HG03460 (cell line): ENCODE measurements around the gene COL27A1.

ENCODE experiments used
- ATAC-seq: cut with Tn5 transposase; IDR thresholded peaks from one replicate; pipeline ENCODE4 v1.9.1; 2021; ENCODE audit not compliant: unreplicated experiment

The COL27A1 gene

GRCh38 chr9:114348261-114348905, 193.0 kb downstream of the COL27A1 start:
- ATAC-seq = no peak

- peak; percentile 91 for ATAC-seq
These were observed 193.7 kb downstream of the COL27A1 start for GRCh38 chr9:114348906-114349482.

- no peak for ATAC-seq
These were observed 194.6 kb downstream of the COL27A1 start for GRCh38 chr9:114349713-114350480.

GRCh38 chr9:114350636-114351401, 195.5 kb downstream of the COL27A1 start:
- no peak for ATAC-seq

GRCh38 chr9:114351932-114352331, 196.6 kb downstream of the COL27A1 start:
- ATAC-seq = no peak

GRCh38 chr9:114355821-114356220, 200.5 kb downstream of the COL27A1 start:
- no peak for ATAC-seq

GRCh38 chr9:114356792-114357191, 201.5 kb downstream of the COL27A1 start:
- no peak for ATAC-seq

- ATAC-seq = no peak
These were observed 202.0 kb downstream of the COL27A1 start for GRCh38 chr9:114357360-114357759.

- no peak for ATAC-seq
These were observed 202.6 kb downstream of the COL27A1 start for GRCh38 chr9:114357911-114358328.

GRCh38 chr9:114359801-114360200, 204.5 kb downstream of the COL27A1 start:
- ATAC-seq = no peak

- ATAC-seq = no peak
These were observed 206.2 kb downstream of the COL27A1 start for GRCh38 chr9:114361542-114361941.
